ENCODE data around the gene YIF1B.

Gene YIF1B

GRCh38 chr19:38304352-38304865, 11.3 kb downstream of the YIF1B start:
- no peak for DNase-seq

GRCh38 chr19:38303517-38304351, 12.0 kb downstream of the YIF1B start, which contains the start of gene C19orf33:
Gene C19orf33 (plus strand): TSS chr19:38304251. CDS start chr19:38304262, 11 bp downstream.
- no peak for DNase-seq

- no peak for DNase-seq
Measured at GRCh38 chr19:38298821-38299680, 16.7 kb downstream of the YIF1B start.

DNA sequence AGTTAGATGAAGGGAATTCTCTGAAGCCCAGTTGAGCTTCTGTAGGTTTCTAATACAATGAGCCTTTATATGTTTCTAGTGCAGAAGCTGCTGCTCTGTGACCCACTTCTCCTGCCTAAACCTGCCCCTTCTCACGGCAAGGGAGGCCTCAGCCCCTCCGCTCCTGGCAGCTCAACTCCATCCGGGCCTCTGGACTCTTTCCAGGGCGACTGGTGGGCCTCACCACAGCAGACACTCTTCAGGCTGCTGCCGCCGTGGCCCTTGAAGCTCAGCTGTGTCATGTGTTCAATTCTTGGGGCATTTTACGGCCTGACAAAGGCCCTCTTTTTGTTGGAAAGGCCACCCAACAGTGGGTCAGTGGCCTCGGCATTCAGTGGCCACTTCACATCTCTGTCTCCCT, 21.7 kb downstream of the YIF1B start:
- DNase-seq = no peak

- DNase-seq = no peak
Measured at GRCh38 chr19:38293281-38293680, 22.5 kb downstream of the YIF1B start.

- DNase-seq = no peak
Measured at GRCh38 chr19:38291855-38292254, 23.9 kb downstream of the YIF1B start.

DNA sequence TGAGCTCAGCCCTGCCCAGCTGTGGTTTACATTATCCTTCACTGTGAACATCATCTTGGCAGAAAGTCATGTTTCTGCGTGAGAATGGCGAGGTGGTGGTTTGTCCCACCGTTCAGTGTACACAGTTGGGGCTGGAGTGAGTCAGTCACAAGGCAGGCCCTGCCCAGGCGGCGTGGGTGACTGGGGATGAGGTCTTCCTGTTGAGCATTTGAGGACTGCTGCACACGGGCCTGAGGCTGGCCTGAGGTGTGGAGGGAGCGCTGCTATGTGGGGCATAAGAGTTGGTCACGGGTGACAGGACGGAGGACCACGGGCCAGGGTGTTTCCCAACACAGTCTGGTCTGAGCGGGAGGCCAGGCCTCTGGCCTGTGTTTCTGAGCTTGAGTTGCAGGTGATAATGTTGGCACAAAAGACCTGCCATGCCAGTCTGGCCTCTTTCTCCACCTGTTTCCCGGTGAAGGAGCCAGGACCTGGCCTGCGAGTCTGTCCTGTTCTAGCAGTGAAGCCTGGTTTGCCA, 25.1 kb downstream of the YIF1B start:
- no peak for DNase-seq

DNA sequence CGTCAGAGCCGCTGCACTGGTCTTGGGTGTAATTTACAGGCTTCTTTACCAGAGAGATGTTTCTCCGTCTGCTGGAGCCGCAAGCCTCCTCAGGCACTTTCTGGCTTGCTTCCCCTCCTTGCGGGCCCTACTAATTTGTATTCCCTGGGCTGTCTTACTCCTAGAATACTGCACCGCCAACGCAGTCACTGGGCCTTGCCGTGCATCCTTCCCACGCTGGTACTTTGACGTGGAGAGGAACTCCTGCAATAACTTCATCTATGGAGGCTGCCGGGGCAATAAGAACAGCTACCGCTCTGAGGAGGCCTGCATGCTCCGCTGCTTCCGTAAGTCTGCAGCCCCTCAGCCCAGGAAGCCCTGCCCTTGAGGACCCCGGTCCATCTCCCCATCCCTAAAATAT, 25.8 kb downstream of the YIF1B start:
- no peak for DNase-seq

- DNase-seq = no peak
Measured at GRCh38 chr19:38288123-38288855, 27.5 kb downstream of the YIF1B start.

DNA sequence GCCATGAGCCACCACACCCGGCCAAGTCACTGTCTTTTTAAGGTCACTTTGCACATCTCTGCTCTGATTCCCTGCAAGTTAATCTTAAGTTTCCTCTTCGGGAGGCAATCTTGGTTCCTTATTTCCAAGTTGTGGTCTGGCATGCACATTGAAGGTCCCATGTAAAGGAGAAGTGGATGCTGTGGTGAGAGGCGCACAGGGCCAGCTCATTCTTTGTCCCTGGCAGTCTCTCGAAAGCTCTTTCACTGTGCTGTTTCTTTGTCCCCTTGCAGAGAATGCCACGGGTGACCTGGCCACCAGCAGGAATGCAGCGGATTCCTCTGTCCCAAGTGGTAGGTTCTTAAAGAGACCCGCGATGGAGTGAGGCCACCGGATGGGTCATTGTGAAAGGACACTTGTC, 28.1 kb downstream of the YIF1B start:
- DNase-seq = no peak

DNA sequence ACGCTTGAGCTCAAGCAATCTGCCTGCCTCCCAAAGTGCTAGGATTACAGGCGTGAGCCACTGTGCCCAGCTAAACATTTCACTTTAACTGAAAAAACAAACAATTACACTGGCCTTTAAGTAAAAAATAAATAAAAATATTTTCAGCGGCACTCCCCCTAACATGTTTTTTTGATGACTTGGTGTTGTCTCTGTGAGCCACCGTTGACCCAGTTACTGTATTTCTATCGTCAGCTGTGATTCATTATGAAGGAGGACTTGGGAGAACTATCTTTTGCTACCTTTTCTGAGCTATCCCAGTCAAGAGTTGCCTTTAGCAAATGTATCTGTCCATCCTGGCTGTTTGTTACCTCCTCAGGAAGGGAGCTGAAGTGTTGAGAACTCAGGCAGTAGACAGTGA, 30.2 kb downstream of the YIF1B start:
- no peak for DNase-seq

DNA sequence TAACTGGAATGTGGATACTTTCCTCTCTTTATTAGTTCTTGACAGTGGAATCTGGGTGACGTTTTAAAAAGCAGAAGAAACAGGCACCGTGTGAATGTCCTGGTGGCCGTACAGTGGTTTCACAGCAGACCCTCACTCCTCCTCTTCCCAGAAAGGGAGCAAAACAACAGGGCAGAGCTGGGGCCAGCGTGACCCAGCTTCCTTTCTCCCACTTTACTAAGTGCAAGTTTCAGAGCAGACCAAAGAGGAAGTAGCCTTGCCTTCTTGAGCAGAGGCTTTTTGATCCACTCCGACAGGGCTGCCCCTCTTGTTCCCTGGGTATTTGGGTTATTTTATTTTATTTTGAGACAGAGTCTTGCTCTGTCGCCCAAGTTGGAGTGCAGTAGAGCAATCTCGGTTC, 31.3 kb downstream of the YIF1B start:
- DNase-seq = no peak

DNA sequence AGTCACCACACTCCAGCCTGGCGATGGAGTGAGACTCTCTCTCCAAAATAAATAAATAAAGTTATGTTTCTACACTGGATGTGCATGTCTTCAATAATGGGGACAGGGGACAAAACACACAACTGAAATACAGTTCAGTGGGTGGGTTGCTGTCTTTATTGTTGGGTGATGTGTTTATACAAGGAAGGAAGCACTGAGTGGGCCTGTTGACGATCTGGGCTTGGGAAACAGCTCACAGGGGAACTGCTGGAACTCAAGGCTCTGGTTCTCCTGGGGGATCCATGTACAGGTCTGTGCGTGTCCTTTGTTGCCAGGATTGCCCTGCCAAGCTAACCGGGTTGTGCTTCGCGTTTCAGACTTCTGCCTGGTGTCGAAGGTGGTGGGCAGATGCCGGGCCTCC, 32.5 kb downstream of the YIF1B start:
- DNase-seq = no peak

DNA sequence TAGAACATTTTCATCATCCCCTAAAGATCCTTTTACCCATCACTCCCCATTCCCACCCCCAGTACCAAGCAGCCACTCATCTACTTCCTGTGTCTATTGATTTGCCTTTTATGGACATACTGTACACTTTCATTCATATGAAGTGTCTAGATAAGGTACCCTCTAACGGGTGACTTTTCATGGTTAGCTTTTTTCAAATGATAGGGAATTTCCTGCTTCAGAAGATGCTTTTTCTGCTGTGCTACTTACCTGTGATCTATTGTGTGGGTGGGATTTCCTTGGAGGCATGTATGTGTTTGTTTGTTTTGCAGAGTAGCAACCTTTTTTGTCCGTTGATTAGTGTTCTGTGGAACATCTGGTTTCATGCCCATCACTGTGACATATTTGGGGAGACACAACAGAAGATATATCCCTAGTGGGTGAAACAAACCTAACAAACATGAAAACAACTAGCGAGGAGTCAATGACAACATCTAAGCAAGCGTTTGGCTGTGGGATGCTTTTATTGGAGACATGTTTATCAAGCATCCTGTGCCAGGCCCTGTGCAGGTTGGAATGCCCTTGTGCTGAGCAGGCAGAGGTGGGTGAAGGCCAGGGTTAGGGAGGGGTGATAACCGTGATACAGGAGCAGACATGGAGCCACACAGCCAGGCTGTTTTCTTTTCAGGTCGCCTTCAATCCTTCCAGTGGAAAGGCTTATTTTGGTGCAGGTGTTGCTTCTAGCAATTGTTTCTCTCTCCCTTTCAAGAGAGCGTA, 33.8 kb downstream of the YIF1B start:
- no peak for DNase-seq

DNA sequence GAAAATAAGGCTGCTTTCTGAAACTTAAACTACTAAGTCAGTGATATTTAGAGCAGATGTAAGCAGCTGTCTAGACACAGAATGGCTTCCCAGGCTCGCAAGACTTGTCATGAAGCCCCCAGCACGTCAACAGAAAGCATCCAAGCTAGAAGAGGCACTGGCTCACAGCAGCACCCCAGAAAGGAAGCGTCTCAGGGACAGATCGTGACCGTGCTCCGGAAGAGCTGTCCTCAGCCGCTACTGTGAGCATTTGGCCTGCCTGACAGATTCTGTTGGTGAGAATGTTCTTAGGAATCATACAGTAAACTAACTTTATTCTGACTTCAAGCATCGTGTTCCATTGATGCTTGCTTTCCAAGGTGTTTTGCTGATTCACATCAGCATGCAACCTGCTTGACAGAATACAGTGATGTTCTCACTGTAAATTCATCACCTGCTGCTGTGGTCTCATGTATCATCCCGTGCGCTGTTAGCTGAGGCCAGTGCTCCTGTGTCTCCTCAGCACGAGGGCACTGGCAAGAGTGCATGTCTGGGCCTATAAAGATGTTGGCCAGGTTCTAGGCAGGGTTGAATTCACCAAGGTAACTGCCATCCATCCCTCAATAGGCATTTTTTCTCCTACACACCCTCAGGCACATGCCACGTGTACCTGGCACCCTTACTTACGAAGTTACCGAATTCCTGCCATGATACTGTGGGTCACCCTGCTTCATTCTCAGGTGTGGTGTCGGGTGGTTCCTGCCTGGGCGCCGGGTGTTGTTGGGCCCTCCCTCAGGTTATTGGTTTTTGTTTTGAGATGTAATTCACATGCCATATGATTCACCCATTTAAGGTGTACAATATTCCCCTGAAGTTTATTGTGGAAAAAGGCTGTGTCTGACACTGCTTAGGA, 35.5 kb downstream of the YIF1B start:
- DNase-seq = no peak

- no peak for DNase-seq
Measured at GRCh38 chr19:38278751-38279150, 37.0 kb downstream of the YIF1B start.

- DNase-seq = no peak
Measured at GRCh38 chr19:38277969-38278680, 37.6 kb downstream of the YIF1B start.

DNA sequence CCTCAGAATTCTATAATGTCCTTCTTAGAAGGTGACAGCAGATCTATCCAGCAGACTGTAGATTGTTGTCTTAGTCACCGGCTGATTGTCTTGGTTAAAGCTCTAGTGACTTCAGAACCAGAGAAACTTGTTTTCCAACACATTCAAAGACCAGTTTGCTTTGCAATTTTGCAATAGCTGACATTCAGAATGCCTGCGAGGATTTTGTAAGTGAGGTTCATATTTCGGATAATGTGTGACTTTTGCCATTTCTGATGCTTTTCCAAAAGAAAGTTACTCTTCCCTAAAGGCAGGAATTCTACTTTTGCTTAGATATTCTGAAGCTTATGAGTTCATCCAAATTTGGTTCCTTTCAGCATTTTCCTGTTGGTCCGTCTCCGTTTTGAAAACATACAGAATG, 38.2 kb downstream of the YIF1B start:
- no peak for DNase-seq

DNA sequence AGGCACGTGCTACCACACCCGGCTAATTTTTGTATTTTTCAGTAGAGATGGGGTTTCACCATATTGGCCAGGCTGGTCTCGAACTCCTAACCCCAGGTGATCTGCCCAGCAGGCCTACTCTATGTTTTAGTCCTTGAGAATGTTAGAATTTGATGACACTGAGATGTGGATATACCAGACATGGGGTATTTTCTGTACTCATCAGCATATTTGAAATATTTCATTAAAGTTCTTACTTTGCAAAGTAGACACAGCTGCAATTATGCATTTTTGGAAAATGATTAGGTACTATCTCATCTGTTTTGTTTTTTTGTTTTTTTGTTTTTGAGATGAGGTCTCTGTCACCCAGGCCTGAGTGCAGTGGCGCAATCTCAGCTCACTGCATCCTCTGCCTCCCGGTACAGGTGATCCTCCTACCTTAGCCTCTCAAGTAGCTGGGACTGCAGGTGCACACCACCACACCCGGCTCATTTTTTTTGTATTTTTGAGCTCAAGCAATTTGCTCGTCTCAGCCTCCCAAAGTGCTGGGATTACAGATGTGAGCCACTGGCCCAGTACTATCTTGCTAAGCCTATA, 38.7 kb downstream of the YIF1B start:
- DNase-seq = no peak

DNA sequence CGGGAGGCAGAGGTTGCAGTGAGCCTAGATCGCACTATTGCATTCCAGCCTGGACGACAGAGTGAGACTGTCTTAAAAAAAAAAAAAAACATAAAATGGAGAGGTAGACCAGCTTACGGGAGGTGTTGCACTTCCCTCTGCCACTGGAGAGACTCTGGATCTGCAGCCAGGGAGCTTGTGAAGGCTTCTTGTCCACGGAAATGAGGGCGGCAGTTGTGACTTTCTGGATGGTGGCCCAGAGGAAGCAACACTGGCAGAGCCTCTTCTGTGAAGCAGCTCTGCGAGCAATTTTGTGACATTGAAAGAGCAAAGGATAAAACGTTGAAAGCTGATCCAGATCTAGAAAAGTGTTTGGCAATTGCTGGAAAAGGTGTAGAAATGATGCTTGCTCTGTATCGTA, 41.0 kb downstream of the YIF1B start:
- no peak for DNase-seq
